Activated naive CD4-positive, alpha-beta T cell (primary cell): ENCODE measurements around the gene UXT.
A peak's percentile ranks its signal among the peaks of the same experiment; 100 is the strongest.

Source experiments
- DNase-seq, 4 experiments: peaks; one replicate each; lab custom pipeline; 2025; lab: John Stamatoyannopoulos, UW

UXT gene

DNA sequence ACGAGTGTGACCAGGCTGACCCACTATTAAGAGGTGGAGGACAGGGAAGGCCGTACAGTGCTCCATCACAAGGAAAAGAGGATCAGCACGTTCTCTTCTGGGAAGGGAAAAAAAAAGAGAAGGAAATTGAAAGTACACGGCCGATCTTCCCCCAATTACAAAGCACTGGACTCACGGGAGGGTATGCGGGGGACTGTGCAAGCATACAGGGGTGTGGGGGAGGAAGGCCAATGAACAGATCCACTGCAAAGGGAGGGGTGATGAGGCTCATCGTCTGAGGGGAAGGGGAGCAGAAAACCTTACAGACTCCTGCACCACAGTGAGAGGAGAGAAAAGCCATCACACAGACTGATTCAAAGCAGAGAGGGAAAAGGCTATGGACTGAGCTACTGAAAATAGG is 9.7 kb downstream of the UXT start:
- DNase-seq, result no peak

DNA sequence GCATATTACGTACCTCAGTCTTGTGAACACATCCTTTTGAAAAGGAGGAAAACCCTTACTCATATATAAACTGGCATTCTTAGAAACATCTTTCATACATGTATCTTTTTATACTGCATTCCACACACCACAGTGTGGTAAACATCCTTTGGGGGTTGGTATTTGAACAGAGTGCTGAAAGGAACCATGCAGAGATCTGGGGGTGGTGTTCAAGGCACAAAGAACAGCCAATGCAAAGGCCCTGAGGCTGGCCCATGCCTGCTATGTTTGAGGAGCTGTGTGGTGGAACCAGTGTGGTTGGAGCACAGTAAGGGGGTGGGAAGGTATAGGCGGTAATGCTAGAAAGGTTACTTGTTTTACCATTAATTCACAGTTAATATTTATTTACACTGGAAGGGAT is 10.6 kb downstream of the UXT start:
- no peak for DNase-seq

DNA sequence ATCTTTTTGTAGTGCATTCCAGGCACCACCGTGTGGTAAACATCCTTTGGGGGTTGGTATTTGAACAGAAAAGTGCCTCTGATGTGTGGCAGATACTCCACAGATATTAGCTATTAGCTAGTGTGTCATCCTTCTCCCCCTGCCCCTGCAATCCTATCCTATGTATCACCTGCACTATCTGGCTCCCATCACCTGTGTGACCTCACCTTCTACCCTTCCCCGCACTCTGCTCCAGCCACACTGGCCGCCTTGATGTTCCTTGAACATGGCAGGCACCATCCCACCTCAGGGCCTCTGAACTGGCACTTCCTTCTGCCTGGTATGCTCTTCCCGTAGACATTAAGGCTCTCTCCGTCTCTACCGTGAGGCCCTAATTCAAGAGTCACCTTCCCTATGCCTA is 12.3 kb downstream of the UXT start:
- DNase-seq, result no peak

DNA sequence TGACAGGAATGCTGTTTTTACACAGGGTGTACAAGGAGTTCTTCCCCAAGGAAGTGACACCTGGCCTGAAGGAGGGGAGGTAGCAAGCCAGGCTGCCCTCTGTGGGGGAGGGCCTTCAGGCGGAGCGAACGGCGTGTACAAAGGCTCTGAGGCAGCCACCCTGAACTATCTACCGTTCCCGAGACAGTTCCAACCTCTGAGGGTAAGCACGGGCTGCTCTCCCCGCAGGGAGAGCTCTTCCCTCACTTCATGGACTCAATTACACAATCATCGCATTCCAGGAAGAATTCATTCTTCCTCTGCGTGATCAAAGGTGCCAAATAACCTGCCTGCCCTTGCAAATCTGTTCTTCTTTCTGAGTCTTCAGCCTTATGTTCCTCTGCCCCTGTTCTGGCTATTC is 13.4 kb downstream of the UXT start:
- no peak for DNase-seq

DNA sequence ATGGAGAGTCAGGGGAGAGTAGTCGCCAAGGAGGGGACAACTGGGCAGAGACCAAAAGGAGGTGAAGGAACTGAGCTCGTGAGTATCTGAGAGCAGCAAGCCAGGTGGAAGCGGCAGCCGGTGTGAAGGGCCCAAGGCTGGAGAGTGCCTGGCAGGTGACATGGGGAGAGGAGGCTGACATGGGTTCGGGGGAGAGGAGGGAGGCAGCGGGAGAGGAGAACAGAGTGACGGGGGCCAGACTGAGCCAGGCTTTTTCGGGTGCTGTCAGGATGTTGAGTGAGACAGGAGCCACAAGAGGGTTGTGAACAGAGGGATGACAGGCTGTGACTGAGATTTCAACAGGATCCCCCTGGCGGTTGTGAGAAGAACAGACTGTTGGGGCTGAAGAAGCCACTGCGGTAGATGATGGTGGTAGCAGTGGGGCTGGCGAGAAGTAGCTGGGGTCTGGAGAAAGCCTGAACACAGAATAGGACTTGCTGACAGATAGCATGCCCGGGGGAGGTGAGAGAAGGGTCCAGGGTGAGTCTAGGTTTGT is 14.4 kb downstream of the UXT start:
- DNase-seq, result no peak

DNA sequence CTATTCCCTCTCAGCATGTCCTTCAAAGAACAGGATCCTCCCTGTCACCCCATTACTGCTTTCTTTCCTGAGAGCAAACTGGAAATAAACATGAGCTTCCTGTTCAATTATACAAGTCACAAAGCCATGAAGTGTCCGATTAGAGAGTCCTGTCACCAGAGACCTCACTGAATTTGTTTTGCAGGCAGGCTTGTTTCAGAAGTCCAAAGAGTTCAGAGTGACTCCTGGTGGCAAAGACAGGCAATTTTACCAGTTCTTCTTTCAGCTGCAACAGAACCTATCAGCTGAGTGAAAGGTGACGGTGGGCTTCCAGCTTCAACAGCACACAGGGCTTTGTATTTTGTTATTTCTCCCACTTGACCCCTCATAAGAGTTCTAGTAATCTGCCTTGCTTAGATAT is 15.1 kb downstream of the UXT start:
- no peak for DNase-seq

DNA sequence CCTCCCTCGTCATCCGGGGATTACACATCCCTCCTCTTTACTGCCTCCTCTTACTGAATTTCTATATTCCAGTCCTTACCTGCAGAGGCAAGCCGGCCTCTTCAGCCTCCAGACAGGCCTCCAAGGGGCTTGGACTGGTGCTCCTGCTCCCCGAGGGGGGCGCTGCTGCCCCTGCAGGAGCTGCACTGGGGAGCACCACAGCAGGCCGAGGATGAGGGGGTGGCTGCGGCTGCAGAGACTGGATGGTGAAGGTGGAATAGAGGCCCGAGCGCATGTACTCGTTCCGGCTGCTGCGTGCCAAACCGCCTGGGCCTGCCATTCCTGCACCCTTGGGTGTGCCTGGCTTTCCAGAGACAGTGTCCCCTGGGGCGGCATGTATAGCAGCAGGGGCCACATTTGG is 20.2 kb downstream of the UXT start:
- DNase-seq, result no peak

DNA sequence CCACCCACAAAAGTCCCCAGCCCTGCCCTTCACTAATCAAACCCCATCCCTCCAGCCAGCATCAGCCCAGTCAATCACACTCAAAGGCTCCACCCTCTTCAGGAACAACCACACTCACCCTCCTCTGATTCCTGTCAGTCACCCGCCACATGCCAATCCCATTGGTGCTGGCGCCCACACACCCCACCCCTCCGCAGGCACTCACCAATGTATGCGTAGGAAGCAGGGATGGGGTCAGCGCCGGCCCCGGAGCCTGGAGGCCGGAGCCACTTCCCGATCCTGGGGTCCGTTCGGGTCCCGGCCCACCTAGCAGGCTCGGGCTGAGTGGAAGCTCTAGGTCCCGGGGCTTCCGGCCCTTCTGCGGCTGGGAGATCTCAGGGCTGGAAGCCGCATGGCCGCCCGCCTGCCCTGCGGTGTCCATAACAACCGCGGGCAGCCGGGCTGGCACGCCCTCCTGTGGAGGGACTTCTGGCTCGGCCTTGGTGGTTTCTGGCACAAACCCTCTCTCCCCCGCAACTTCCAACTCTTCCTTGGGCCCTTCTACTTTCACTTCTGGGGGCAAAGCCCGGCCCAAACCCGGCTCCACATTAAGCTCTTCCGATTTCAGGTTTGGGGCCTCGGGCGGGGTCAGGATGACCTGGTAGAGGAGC is 21.3 kb downstream of the UXT start:
- DNase-seq, result peak in 1 of 4 experiments; percentile 23

DNA sequence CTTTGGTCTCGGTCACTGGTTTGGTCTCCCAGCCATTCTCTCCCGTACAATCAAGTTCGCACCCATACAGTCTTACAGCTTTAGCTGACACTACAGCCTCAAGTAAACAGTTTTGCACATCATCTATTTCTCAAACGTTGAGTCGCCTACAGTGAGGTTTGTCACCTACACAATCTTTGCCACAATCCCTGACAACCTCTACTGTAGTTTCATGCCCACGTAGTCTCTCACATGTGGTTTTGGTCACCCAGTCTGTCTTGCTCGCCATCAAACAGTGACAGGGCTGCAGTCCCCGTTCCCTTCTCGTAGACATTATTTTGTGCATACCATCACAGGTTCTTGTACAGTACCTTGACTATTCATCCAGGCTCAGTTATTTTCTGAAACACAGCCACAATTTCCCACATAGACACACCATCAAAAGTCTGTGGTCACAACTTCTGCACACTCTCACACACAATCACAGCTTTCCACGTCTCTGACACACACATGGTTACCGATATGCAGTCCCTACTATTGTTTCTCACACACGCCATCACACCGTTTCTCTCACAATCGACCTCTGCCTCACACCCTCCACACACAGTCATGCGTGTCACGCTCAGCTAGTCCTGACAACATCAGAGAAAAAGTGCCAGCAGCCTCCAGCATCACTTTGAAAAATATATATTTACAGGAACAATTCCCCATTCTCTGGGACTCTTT is 24.0 kb downstream of the UXT start:
- no peak for DNase-seq

DNA sequence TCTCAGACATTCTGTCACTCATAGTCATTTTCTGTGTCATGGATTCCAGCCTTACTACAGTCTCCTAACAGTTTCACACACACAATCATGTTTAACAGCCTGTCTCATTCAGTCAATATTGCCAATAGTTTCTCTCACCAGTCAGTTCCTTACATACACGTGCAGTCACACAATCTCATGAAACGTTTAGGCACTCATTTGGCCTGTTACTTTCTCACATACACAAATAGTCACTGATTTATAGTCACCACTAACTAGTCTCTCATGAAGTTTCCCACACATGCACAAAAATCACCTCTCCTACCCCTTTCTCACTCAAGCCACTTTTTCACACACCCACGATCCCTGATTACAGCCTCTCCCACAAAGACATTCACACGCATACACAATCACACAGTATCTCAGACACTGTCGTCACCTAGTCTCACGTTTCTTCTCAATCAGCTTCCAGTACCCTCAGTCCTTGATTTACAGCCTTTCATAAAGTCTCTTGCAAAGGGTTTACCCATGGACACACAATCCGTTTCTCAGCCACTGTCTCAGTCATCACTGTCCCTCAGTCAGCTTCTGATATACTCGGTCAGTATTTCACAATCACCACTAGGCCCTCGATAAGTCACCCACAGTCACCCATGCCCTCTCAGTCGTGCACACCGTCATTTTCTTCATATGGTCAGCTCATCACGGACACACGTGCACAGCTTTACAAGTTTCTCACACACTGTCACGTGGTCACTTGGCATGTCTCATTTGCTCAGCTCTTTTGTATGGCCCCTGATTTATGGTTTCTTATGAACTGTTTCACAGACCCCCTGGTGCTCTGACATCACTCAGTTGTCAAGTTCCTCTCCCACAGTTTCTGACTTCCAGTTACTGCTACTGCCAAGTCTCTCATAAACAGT is 25.0 kb downstream of the UXT start:
- DNase-seq, result no peak

DNA sequence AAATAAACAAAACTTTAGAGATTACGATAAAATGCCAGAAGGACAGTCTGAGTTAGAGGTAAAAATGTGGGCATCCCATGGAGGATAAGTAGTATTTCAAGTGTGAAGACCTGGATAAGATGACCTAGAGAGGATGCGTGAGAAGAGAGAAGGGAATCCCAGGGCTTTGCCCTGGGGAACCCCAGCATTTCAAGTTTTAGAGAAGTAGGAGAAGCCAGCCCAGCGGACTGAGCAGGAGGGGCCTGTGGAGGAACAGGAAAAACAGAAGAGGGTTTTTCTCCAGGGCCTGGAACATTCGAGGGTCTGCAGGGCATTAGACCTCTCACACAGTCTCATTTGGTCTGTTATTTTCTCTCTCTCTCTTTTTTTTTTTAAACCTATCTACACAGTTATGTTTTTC is 26.3 kb downstream of the UXT start:
- no peak for DNase-seq

DNA sequence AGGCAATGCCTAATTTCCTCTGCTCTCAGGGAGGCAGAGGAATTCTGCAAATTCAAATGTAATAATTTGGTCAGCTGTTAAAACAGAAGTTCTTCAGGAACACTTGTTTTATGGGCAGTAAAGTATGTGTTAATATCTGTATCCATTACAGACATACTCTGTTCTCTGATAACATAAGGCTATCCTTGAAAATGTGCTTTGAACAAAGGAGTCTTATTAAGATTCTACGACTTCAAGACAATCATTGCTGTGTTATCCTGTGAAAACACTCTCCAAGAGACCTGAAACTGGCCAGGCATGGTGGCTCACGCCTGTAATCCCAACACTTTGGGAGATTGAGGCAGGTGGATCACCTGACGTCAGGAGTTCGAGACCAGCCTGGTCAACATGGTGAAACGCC is 27.3 kb downstream of the UXT start:
- no peak for DNase-seq

DNA sequence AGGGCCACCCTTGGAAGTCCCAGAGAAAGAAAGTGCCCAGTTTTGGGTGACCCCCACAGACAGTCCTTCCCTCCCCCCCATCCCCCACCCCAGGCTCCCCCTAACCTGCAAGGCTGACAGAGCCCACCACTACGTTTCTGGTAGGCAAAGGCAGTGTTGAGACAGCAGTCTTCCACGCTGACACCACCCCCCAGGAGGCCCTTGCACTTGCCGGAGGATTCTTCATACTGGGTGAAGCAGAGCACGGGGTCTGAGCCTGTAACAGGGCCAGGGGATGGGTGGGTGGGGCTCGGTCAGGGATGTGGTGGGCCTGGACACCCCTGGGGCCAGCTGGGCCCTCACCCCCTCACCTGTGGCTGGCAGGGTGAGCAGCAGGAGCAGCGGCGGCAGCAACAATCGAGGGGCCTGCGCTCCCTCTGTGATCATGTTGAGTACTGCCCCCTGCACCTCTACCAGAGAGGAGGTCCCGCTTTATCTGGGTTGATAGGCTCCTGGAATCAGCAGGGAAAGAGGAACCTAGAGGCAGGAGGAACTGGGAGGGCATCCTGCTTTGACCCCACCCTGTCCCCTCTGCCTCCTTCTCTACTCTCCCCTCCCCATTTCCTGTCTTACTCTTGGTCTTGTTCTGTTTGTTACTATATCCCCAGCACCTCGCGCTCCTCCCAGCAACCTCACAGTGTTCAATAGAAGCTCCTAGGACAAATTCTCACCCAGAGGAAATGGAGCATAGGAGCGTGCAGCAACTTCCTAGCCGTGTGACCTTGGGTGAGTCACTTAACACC is 29.4 kb downstream of the UXT start, which contains the start of gene CFP:
TSS of gene CFP (minus strand) at position 512 of the 782 bp plus-strand sequence. CDS start at position 426, 86 bp downstream.
- DNase-seq, result peak in 1 of 4 experiments; percentile 21

DNA sequence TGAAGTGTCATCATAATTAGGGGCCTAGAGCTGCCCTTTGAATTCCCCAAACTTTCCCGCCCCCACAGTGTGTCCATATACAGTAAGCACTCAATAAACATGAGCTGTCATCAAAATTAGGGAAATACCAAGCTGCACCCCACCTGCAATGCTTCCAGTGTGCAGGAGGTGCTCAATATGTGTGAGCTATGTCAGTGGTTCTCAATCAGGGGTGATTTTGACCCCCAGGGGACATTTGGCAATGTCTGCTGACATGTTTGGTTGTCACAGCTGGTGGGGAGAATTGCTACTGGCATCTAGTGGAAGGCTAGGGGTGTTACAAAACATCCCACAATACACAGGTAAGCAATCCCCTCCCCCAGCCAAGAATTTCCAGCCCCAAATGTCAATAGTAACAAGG is 30.0 kb downstream of the UXT start:
- no peak for DNase-seq

DNA sequence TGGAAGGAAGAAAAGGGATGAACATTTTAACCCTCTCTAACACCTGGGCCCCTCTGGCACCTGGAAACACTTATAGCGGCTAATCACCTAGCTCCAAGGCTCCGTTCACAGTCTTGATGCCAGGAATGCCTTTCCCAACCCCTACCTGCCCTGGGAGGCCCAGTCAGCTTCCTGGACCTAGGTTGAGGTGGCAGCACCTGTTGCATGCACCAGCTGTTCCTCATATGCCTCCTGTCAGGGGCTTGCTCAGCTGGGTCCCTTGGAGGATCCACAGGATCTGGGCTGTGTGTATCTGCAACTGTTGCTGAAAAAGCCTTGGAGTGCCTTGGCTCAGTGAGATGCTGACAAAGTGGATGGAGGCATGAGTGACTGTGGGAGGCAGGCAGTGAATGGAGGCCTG is 33.6 kb downstream of the UXT start:
- no peak for DNase-seq

DNA sequence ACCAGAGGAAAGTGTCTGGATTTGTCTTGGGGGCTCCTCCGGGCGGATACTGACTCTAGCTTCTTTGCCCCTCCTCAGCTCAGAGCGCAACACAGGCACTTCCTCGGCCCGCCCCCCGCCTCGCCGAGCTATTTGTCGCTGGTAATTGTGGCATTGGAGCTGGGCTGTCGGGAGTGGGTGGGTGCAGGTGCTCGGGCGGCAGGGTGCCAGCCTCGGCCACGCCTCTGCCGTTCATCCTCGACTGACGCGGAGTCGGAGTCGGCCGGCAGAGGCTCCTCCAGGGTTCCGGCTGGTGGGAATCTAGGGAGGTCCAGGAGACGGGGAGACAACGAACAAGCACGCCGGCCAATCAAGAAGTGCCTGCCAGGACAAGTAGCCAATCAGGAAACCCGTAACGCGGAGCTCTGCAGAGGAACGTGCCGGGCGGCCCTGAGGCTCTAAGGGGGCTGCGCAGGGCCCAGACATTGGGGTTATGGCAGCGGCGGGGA is 35.4 kb downstream of the UXT start:
- DNase-seq, result peak in 3 of 4 experiments; percentile 21 to 51 (median 29)

DNA sequence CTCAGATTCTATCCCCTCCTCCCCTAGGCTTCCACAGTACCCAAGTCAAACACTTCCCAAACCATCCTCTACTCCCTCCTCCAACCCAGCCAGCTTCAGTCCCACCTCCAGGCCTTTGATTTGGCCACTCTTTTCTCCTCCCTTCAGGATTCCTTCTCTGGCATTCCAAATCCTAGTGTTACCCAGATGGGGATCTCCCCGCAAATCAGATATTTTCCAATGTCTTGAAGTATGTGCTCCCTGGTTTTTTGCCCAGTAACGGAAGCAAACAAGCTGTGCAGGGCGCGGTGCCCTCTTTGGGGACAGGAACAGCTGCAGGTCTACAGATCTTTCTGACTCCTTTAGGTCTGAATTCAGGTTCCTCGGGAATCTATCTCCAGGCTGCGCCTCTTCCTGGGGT is 37.1 kb downstream of the UXT start:
- no peak for DNase-seq

DNA sequence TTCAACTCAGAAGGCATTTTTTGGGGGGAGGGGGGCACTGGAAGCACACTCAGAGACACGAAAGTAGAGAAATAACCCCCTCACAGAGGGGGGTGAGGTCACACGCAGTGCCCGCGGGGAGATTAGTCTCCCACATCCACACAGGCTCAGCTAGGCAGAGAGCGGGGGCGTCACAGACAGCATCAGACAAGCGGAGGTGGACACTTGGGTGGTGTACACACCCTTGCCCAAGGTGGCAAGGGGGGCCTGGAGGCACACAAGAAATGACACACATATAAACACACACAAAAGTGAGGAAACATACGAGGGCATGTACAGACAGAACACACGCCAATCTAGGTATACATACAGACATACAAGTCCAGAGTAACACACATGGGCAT is 38.7 kb downstream of the UXT start:
- DNase-seq, result no peak

DNA sequence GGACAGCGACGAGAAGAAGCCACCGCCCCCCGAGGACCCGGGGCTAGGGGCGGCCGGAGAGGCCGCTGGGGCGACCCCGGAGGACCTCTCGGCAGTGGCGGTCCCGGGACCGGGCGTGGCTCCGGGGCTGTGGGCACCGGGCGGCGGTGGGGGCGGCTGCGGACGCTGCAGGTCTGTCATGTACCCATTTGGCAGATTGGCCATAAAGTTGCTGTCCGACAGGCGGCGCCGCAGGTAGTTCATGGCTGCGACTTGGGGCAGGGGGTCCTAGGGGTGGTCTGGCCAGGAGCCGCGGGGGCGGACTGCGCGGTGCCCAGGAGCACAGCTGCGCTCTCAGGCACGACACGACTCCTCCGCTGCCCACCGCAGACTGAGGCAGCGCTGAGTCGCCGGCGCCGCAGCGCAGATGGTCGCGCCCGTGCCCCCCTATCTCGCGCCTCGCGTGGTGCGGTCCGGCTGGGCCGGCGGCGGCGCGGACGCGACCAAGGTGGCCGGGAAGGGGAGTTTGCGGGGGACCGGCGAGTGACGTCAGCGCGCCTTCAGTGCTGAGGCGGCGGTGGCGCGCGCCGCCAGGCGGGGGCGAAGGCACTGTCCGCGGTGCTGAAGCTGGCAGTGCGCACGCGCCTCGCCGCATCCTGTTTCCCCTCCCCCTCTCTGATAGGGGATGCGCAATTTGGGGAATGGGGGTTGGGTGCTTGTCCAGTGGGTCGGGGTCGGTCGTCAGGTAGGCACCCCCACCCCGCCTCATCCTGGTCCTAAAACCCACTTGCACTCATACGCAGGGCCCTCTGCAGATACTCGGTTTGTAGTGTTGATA is 39.3 kb downstream of the UXT start, which contains the start of gene SYN1:
TSS of gene SYN1 (minus strand) at position 372 of the 817 bp plus-strand sequence. CDS start at position 243, 129 bp downstream.
- DNase-seq, result peak; percentile 32 to 73 (median 54)

DNA sequence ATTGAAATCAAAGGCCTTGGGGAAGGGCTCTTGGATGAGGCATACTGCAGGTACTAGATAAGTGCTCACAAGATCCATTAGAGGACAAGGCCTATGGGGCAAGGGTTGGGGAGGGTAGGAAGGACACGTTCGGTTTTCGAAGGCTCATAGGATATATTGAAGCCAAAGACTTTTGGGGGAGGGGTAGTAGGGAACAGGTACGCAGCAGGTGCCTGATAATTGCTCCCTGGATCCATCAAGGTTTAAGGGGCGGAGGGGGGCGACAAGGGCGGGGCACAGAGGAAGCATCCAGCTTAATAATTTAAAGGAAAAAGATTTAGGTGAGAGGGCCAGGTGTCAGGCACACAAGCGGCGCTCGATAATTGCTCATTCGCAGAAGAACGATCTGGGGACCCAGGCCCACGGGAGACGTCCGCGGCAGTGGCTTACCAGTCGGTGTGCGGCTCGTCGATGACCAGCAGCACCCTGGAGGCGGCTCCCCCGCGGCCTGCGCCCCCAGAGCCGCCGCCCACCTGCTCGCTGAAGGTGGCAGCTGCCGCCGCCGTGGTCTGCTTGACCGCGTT is 40.0 kb downstream of the UXT start:
- DNase-seq, result no peak
